Neuronal stem cell (in vitro differentiated cells): ENCODE results near the gene PEX14.
A peak's percentile ranks its signal among the peaks of the same experiment; 100 is the strongest.
"Not testable (repeated sequence)": the region's sequence is repeated elsewhere in the genome, so short reads cannot be mapped to it uniquely, and the experiment has no call there.

Source experiments
- DNase-seq: peaks from one replicate; pipeline ENCODE4 v3.0.0-alpha.2; 2013; ENCODE audit warnings: low spot score
- H2AFZ ChIP-seq: one replicate; pipeline ENCODE4 v1.6.1; 2013; ENCODE audit warnings: mild to moderate bottlenecking, low read length, inconsistent platforms
- H2AK5ac ChIP-seq: 2 replicates; pipeline ENCODE4 v1.6.1; 2013; ENCODE audit warnings: low read depth, mild to moderate bottlenecking, inconsistent platforms, low read length, moderate library complexity, mixed read lengths
- H2BK120ac ChIP-seq: 2 replicates; pipeline ENCODE4 v1.6.1; 2013; ENCODE audit warnings: low read depth, mild to moderate bottlenecking, inconsistent platforms, low read length, moderate library complexity, mixed read lengths
- H2BK12ac ChIP-seq: one replicate; pipeline ENCODE4 v1.6.1; 2013; ENCODE audit warnings: low read length, inconsistent platforms
- H2BK15ac ChIP-seq: 2 replicates; pipeline ENCODE4 v1.6.1; 2013; ENCODE audit warnings: mild to moderate bottlenecking, low read length, inconsistent platforms, mixed read lengths
- H2BK5ac ChIP-seq: one replicate; pipeline ENCODE4 v1.6.1; 2013; ENCODE audit warnings: inconsistent platforms, mild to moderate bottlenecking, low read length, moderate library complexity
- H3K14ac ChIP-seq: one replicate; pipeline ENCODE4 v1.6.1; 2013; ENCODE audit warnings: low read length, inconsistent platforms
- H3K18ac ChIP-seq: 2 replicates; pipeline ENCODE4 v1.6.1; 2013; ENCODE audit warnings: low read length, inconsistent platforms
- H3K23ac ChIP-seq: 2 replicates; pipeline ENCODE4 v1.6.1; 2013; ENCODE audit warnings: low read depth, mild to moderate bottlenecking, mixed read lengths, low read length, inconsistent platforms; ENCODE audit not compliant: poor library complexity
- H3K27ac ChIP-seq: replicated peaks from 3 replicates; pipeline ENCODE4 v1.5.1; 2013; ENCODE audit warnings: low read length, inconsistent platforms
- H3K27me3 ChIP-seq, 3 experiments: 2 replicates each; pipeline ENCODE4 v1.6.1; 2013; ENCODE audit warnings: low read length in 3 of 3, mild to moderate bottlenecking in 2 of 3, inconsistent platforms in 1 of 3, low read depth in 1 of 3, mixed read lengths in 1 of 3, moderate library complexity in 1 of 3; ENCODE audit not compliant: control insufficient read depth in 3 of 3, insufficient read depth in 3 of 3
- H3K36me3 ChIP-seq, 2 donors: replicated peaks in 1 of 2; 2 replicates each; pipeline ENCODE4 v1.6.1; 2013; ENCODE audit warnings: low read length in 2 of 2; ENCODE audit not compliant: control insufficient read depth in 2 of 2, insufficient read depth in 2 of 2
- H3K4ac ChIP-seq: 2 replicates; pipeline ENCODE4 v1.6.1; 2013; ENCODE audit warnings: inconsistent platforms, mild to moderate bottlenecking, low read length, moderate library complexity
- H3K4me1 ChIP-seq, 2 donors: 1 replicate in 1 of 2; 2 replicates in 1 of 2; pipeline ENCODE4 v1.6.1; 2013; ENCODE audit warnings: low read length in 2 of 2, low read depth in 1 of 2; ENCODE audit not compliant: control insufficient read depth in 2 of 2, insufficient read depth in 1 of 2
- H3K4me2 ChIP-seq: one replicate; pipeline ENCODE4 v1.6.1; 2013; ENCODE audit warnings: mild to moderate bottlenecking, low read length, inconsistent platforms; ENCODE audit not compliant: insufficient read depth, poor library complexity, severe bottlenecking
- H3K4me3 ChIP-seq, 2 donors: 2 replicates each; pipeline ENCODE4 v1.5.1; 2013; ENCODE audit warnings: low read length in 2 of 2, mild to moderate bottlenecking in 2 of 2, inconsistent platforms in 1 of 2, moderate library complexity in 1 of 2
- H3K79me1 ChIP-seq: one replicate; pipeline ENCODE4 v1.6.1; 2013; ENCODE audit warnings: low read depth, mild to moderate bottlenecking, inconsistent platforms, low read length, moderate library complexity
- H3K9ac ChIP-seq: one replicate; pipeline ENCODE4 v1.6.1; 2013; ENCODE audit warnings: mild to moderate bottlenecking, low read depth, low read length, inconsistent platforms; ENCODE audit not compliant: poor library complexity
- H3K9me3 ChIP-seq, 2 donors: replicated peaks in 1 of 2; 2 replicates each; pipeline versions ENCODE3 to v1.6.1; 2013; ENCODE audit warnings: low read length in 2 of 2, mild to moderate bottlenecking in 2 of 2, inconsistent platforms in 1 of 2, low read depth in 1 of 2, mixed read lengths in 1 of 2, moderate library complexity in 1 of 2; ENCODE audit not compliant: control insufficient read depth in 2 of 2, insufficient read depth in 1 of 2
- H4K8ac ChIP-seq: one replicate; pipeline ENCODE4 v1.6.1; 2013; ENCODE audit warnings: low read depth, mild to moderate bottlenecking, inconsistent platforms, low read length, moderate library complexity
- H4K91ac ChIP-seq: one replicate; pipeline ENCODE4 v1.6.1; 2013; ENCODE audit warnings: low read length, low read depth, mild to moderate bottlenecking, inconsistent platforms; ENCODE audit not compliant: poor library complexity
- WGBS, 2 donors: extraction: QIAGEN DNeasy Blood & Tissue Kit; methylation state at CpG; one replicate each; pipeline ENCODE4 v1.1.7; 2013; ENCODE audit warnings: missing lambda C conversion rate in 2 of 2, mixed read lengths in 1 of 2; ENCODE audit not compliant: insufficient read length in 2 of 2, insufficient replicate concordance in 1 of 2; ENCODE audit errors: extremely low coverage in 2 of 2; 5-methylcytosine and 5-hydroxymethylcytosine counted together

The PEX14 gene

GRCh38 chr1:10473145-10473765, 1.5 kb upstream of the PEX14 start:
- Histone ChIP-seq H3K4me1 (peaks cover 1 to 16% of the 10 kb centered on the region in 2 donors), H4K91ac (no peak overlapping the region), H3K4ac (no peak overlapping the region), H3K27ac (no peak overlapping the region), H2BK15ac (no peak overlapping the region), H2AFZ (peak overlapping the region; percentile 97), H3K27me3 (no peaks in the 10 kb centered on the region), H2AK5ac (no peak overlapping the region), H3K9me3 (no peaks in the 10 kb centered on the region), H3K4me2 (no peak overlapping the region), H3K9ac (no peak overlapping the region), H2BK120ac (no peak overlapping the region), H3K18ac (no peak overlapping the region), H3K14ac (no peak overlapping the region), H4K8ac (no peak overlapping the region), H3K4me3 (no peak overlapping the region), H3K36me3 (peaks cover 10 to 15% of the 10 kb centered on the region in 2 donors), H2BK5ac (no peak overlapping the region), H2BK12ac (no peak overlapping the region), H3K23ac (no peak overlapping the region), H3K79me1 (no peaks in the 10 kb centered on the region)
- no peak for DNase-seq
- WGBS, 2 donors = no CpG with 5 or more reads among the region's 23 CpGs

GRCh38 chr1:10474309-10474612, 489 bp upstream of the PEX14 start:
- H3K9me3 ChIP-seq, H2BK120ac ChIP-seq, H3K4ac ChIP-seq, H3K14ac ChIP-seq, H3K27ac ChIP-seq, H3K9ac ChIP-seq, H3K79me1 ChIP-seq, H2BK5ac ChIP-seq, H4K8ac ChIP-seq, H2AK5ac ChIP-seq, H3K27me3 ChIP-seq, H3K36me3 ChIP-seq, H2BK12ac ChIP-seq, H4K91ac ChIP-seq, H3K18ac ChIP-seq, H2BK15ac ChIP-seq, H3K23ac ChIP-seq, DNase-seq: not testable (repeated sequence)
- Histone ChIP-seq H3K4me1 (peaks cover 1 to 16% of the 10 kb centered on the region in 2 donors), H2AFZ (peak overlapping the region; percentile 86), H3K4me3 (peak overlapping the region in 1 of 2 donors; percentile 95), H3K4me2 (peak overlapping the region; percentile 37)
- no CpG with 5 or more reads among the region's 10 CpGs for WGBS, 2 donors

- Histone ChIP-seq H3K27me3 (no peaks in the 10 kb centered on the region), H3K4me3 (peak overlapping the region; percentile 86 to 95), H4K91ac (no peak overlapping the region), H2BK120ac (no peak overlapping the region), H2BK12ac (no peak overlapping the region), H2BK5ac (peak overlapping the region; percentile 88), H3K23ac (peak overlapping the region; percentile 99), H3K36me3 (peaks cover 4 to 10% of the 10 kb centered on the region in 2 donors), H3K79me1 (peaks cover 5% of the 10 kb centered on the region), H2BK15ac (no peak overlapping the region), H2AFZ (peak overlapping the region; percentile 86), H3K4me2 (peak overlapping the region; percentile 74), H3K9ac (peak overlapping the region; percentile 83), H3K14ac (no peak overlapping the region), H3K4me1 (peaks cover 1 to 16% of the 10 kb centered on the region in 2 donors), H3K18ac (peak overlapping the region; percentile 94), H4K8ac (no peak overlapping the region), H2AK5ac (peak overlapping the region; percentile 4), H3K4ac (no peak overlapping the region), H3K9me3 (no peaks in the 10 kb centered on the region), H3K27ac (peak overlapping the region; percentile 63)
- no CpG with 5 or more reads among the region's 13 CpGs for WGBS, 2 donors
- no peak for DNase-seq
Observed at GRCh38 chr1:10475510-10475909, 760 bp downstream of the PEX14 start.

- Histone ChIP-seq H3K9me3 (no peaks in the 10 kb centered on the region), H2BK5ac (no peak overlapping the region), H3K4me2 (no peak overlapping the region), H3K14ac (no peak overlapping the region), H3K27me3 (no peaks in the 10 kb centered on the region), H2BK12ac (no peak overlapping the region), H3K36me3 (peaks cover 2 to 10% of the 10 kb centered on the region in 2 donors), H2BK120ac (no peak overlapping the region), H2AK5ac (no peak overlapping the region), H3K9ac (no peak overlapping the region), H3K23ac (no peak overlapping the region), H3K18ac (no peak overlapping the region), H4K91ac (no peak overlapping the region), H2AFZ (no peak overlapping the region), H4K8ac (no peak overlapping the region), H3K27ac (no peak overlapping the region), H3K79me1 (peaks cover 7% of the 10 kb centered on the region), H3K4ac (no peak overlapping the region), H3K4me1 (peaks cover 0 to 9% of the 10 kb centered on the region in 2 donors), H2BK15ac (no peak overlapping the region), H3K4me3 (no peak overlapping the region)
- no CpG with 5 or more reads among the region's 8 CpGs for WGBS, 2 donors
- DNase-seq = no peak
Observed at GRCh38 chr1:10479296-10479695, 4.5 kb downstream of the PEX14 start.
